ENCODE measurements around the gene GPR15LG. TPM values are rescaled to one million over a fixed set of nuclear protein-coding genes. Genes with fewer than 3 reads are reported as not detected.

Gene GPR15LG
- total and polyA plus RNA-seq, 4 donors, result 0.59 to 1.0 TPM; not detected in 2

- Histone ChIP-seq H3K27ac (ENCODE audit: low read depth in 1 of 2, low read length in 2 of 2) (no peak overlapping the region), H3K36me3 (ENCODE audit: control insufficient read depth in 1 of 2, insufficient read depth in 2 of 2, low read length in 1 of 2) (no peaks in the 10 kb centered on the region), H3K9me3 (ENCODE audit: control insufficient read depth, low read length) (no peaks in the 10 kb centered on the region), H3K4me3 (ENCODE audit: low read length in 2 of 2) (no peak overlapping the region), H3K4me1 (ENCODE audit: control insufficient read depth in 1 of 2, insufficient read depth in 2 of 2, low read length in 2 of 2) (no peaks in the 10 kb centered on the region), H3K27me3 (ENCODE audit: control insufficient read depth in 1 of 2, insufficient read depth in 2 of 2, low read length in 1 of 2) (no peaks in the 10 kb centered on the region)
- ATAC-seq (ENCODE audit: low FRiP score) (no peak), DNase-seq (peak in 1 of 2 donors; percentile 60)
- intact Hi-C loops (cut with DNase I), result no loop called here
- 85 to 90% methylated on average over 11 of the region's 11 CpGs for WGBS, 2 donors
Observed at GRCh38 chr10:84201682-84202081, 28.1 kb downstream of the GPR15LG start.

- Histone ChIP-seq H3K9me3 (ENCODE audit: control insufficient read depth, low read length) (no peaks in the 10 kb centered on the region), H3K27ac (ENCODE audit: low read depth in 1 of 2, low read length in 2 of 2) (no peak overlapping the region), H3K27me3 (ENCODE audit: control insufficient read depth in 1 of 2, insufficient read depth in 2 of 2, low read length in 1 of 2) (no peaks in the 10 kb centered on the region), H3K4me1 (ENCODE audit: control insufficient read depth in 1 of 2, insufficient read depth in 2 of 2, low read length in 2 of 2) (no peaks in the 10 kb centered on the region), H3K4me3 (ENCODE audit: low read length in 2 of 2) (no peak overlapping the region), H3K36me3 (ENCODE audit: control insufficient read depth in 1 of 2, insufficient read depth in 2 of 2, low read length in 1 of 2) (no peaks in the 10 kb centered on the region)
- ATAC-seq (ENCODE audit: low FRiP score) (no peak), DNase-seq (no peak)
- intact Hi-C loops (cut with DNase I), result no loop called here
- 85 to 88% methylated on average over 5 of the region's 5 CpGs for WGBS, 2 donors
Observed at GRCh38 chr10:84202349-84202748, 28.7 kb downstream of the GPR15LG start.

DNA sequence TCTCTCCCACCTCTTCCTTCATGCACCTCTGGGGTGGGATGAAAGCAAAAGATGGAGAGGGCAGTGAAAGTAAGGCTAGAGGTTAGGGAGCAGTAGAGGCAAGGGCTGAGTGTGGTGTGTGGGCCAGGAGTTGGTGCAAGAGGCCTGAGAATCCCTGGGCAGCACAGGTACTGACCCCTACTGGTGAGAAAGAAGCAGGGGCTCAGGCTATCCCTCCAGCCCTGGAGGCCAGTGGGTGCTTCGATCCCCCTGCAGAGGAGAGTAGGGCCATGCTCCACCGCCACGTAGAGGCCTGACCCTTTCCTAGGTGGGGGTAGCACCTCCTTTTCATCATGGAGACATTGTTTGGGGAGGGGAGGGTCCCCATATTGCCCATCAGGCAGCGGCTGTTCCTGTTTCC, 30.5 kb downstream of the GPR15LG start:
- H3K27me3 ChIP-seq (ENCODE audit: control insufficient read depth in 1 of 2, insufficient read depth in 2 of 2, low read length in 1 of 2), result no peaks in the 10 kb centered on the region
- peak; percentile 6 for ATAC-seq (ENCODE audit: low FRiP score)
- no peaks in the 10 kb centered on the region for H3K36me3 ChIP-seq (ENCODE audit: control insufficient read depth in 1 of 2, insufficient read depth in 2 of 2, low read length in 1 of 2)
- no peaks in the 10 kb centered on the region for H3K4me1 ChIP-seq (ENCODE audit: control insufficient read depth in 1 of 2, insufficient read depth in 2 of 2, low read length in 2 of 2)
- no peak overlapping the region for H3K27ac ChIP-seq (ENCODE audit: low read depth in 1 of 2, low read length in 2 of 2)
- no peak overlapping the region for H3K4me3 ChIP-seq (ENCODE audit: low read length in 2 of 2)
- H3K9me3 ChIP-seq (ENCODE audit: control insufficient read depth, low read length), result no peaks in the 10 kb centered on the region
- intact Hi-C loops (cut with DNase I), result no loop called here
- DNase-seq, result no peak
- 86 to 90% methylated on average over 4 of the region's 4 CpGs for WGBS, 2 donors

- no peaks in the 10 kb centered on the region for H3K27me3 ChIP-seq (ENCODE audit: control insufficient read depth in 1 of 2, insufficient read depth in 2 of 2, low read length in 1 of 2)
- DNase-seq (no peak), ATAC-seq (ENCODE audit: low FRiP score) (no peak)
- H3K4me1 ChIP-seq (ENCODE audit: control insufficient read depth in 1 of 2, insufficient read depth in 2 of 2, low read length in 2 of 2), result no peaks in the 10 kb centered on the region
- intact Hi-C loops (cut with DNase I), result no loop called here
- no peaks in the 10 kb centered on the region for H3K9me3 ChIP-seq (ENCODE audit: control insufficient read depth, low read length)
- no peak overlapping the region for H3K4me3 ChIP-seq (ENCODE audit: low read length in 2 of 2)
- H3K36me3 ChIP-seq (ENCODE audit: control insufficient read depth in 1 of 2, insufficient read depth in 2 of 2, low read length in 1 of 2), result no peaks in the 10 kb centered on the region
- no peak overlapping the region for H3K27ac ChIP-seq (ENCODE audit: low read depth in 1 of 2, low read length in 2 of 2)
- WGBS, 2 donors, result 90 to 91% methylated on average over 4 of the region's 4 CpGs
Observed at GRCh38 chr10:84204610-84205009, 31.0 kb downstream of the GPR15LG start.

- H3K9me3 ChIP-seq (ENCODE audit: control insufficient read depth, low read length), result no peaks in the 10 kb centered on the region
- no peaks in the 10 kb centered on the region for H3K36me3 ChIP-seq (ENCODE audit: control insufficient read depth in 1 of 2, insufficient read depth in 2 of 2, low read length in 1 of 2)
- DNase-seq, result no peak
- no peak overlapping the region for H3K4me3 ChIP-seq (ENCODE audit: low read length in 2 of 2)
- WGBS, 2 donors, result 32 to 37% methylated on average over 8 of the region's 8 CpGs
- intact Hi-C loops (cut with DNase I), result no loop called here
- no peaks in the 10 kb centered on the region for H3K27me3 ChIP-seq (ENCODE audit: control insufficient read depth in 1 of 2, insufficient read depth in 2 of 2, low read length in 1 of 2)
- ATAC-seq (ENCODE audit: low FRiP score), result no peak
- no peak overlapping the region for H3K27ac ChIP-seq (ENCODE audit: low read depth in 1 of 2, low read length in 2 of 2)
- H3K4me1 ChIP-seq (ENCODE audit: control insufficient read depth in 1 of 2, insufficient read depth in 2 of 2, low read length in 2 of 2), result no peaks in the 10 kb centered on the region
Observed at GRCh38 chr10:84205049-84205852, 31.6 kb downstream of the GPR15LG start.

GRCh38 chr10:84205853-84206525, 32.4 kb downstream of the GPR15LG start:
- no peaks in the 10 kb centered on the region for H3K36me3 ChIP-seq (ENCODE audit: control insufficient read depth in 1 of 2, insufficient read depth in 2 of 2, low read length in 1 of 2)
- no peak overlapping the region for H3K4me3 ChIP-seq (ENCODE audit: low read length in 2 of 2)
- intact Hi-C loops (cut with DNase I), result no loop called here
- WGBS, 2 donors, result 69 to 71% methylated on average over 6 of the region's 6 CpGs
- ATAC-seq (ENCODE audit: low FRiP score) (no peak), DNase-seq (no peak)
- no peaks in the 10 kb centered on the region for H3K4me1 ChIP-seq (ENCODE audit: control insufficient read depth in 1 of 2, insufficient read depth in 2 of 2, low read length in 2 of 2)
- H3K27ac ChIP-seq (ENCODE audit: low read depth in 1 of 2, low read length in 2 of 2), result no peak overlapping the region
- H3K27me3 ChIP-seq (ENCODE audit: control insufficient read depth in 1 of 2, insufficient read depth in 2 of 2, low read length in 1 of 2), result no peaks in the 10 kb centered on the region
- no peaks in the 10 kb centered on the region for H3K9me3 ChIP-seq (ENCODE audit: control insufficient read depth, low read length)

GRCh38 chr10:84208023-84208422, 34.4 kb downstream of the GPR15LG start:
- ATAC-seq (ENCODE audit: low FRiP score), result no peak
- DNase-seq, result peak in 1 of 2 donors; percentile 26
- no peak overlapping the region for H3K4me3 ChIP-seq (ENCODE audit: low read length in 2 of 2)
- H3K27ac ChIP-seq (ENCODE audit: low read depth in 1 of 2, low read length in 2 of 2), result no peak overlapping the region
- no peaks in the 10 kb centered on the region for H3K27me3 ChIP-seq (ENCODE audit: control insufficient read depth in 1 of 2, insufficient read depth in 2 of 2, low read length in 1 of 2)
- intact Hi-C loops (cut with DNase I), result no loop called here
- H3K4me1 ChIP-seq (ENCODE audit: control insufficient read depth in 1 of 2, insufficient read depth in 2 of 2, low read length in 2 of 2), result no peaks in the 10 kb centered on the region
- H3K9me3 ChIP-seq (ENCODE audit: control insufficient read depth, low read length), result no peaks in the 10 kb centered on the region
- no peaks in the 10 kb centered on the region for H3K36me3 ChIP-seq (ENCODE audit: control insufficient read depth in 1 of 2, insufficient read depth in 2 of 2, low read length in 1 of 2)
- WGBS, 2 donors, result 86% methylated on average over 10 of the region's 10 CpGs

DNA sequence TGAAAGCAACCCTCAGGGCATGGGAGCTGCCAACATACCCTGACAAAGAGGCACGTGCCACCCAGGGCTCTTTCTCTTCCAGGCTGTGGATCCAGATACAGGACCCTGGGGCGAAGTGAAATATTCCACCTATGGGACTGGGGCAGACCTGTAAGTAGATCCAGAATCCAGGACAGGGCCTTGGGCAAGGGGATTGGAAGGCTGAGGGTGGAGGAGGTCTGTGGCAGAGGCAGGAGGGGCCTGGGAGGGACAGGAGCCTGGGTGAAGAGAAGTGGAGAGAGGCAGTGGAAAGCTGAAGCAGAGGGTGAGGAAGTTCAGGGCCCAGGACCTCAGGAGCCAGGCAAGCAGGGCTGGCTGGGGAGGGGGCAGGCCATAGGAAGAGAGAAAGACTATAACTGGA, 38.0 kb downstream of the GPR15LG start:
- Histone ChIP-seq H3K27ac (ENCODE audit: low read depth in 1 of 2, low read length in 2 of 2) (no peak overlapping the region), H3K36me3 (ENCODE audit: control insufficient read depth in 1 of 2, insufficient read depth in 2 of 2, low read length in 1 of 2) (no peaks in the 10 kb centered on the region), H3K9me3 (ENCODE audit: control insufficient read depth, low read length) (no peaks in the 10 kb centered on the region), H3K27me3 (ENCODE audit: control insufficient read depth in 1 of 2, insufficient read depth in 2 of 2, low read length in 1 of 2) (no peaks in the 10 kb centered on the region), H3K4me3 (ENCODE audit: low read length in 2 of 2) (no peak overlapping the region), H3K4me1 (ENCODE audit: control insufficient read depth in 1 of 2, insufficient read depth in 2 of 2, low read length in 2 of 2) (no peaks in the 10 kb centered on the region)
- ATAC-seq (ENCODE audit: low FRiP score), result no peak
- 81 to 85% methylated on average over 2 of the region's 2 CpGs for WGBS, 2 donors
- peak in 1 of 2 donors; percentile 39 for DNase-seq
- intact Hi-C loops (cut with DNase I), result no loop called here

GRCh38 chr10:84212014-84212413, 38.4 kb downstream of the GPR15LG start:
- Histone ChIP-seq H3K36me3 (ENCODE audit: control insufficient read depth in 1 of 2, insufficient read depth in 2 of 2, low read length in 1 of 2) (no peaks in the 10 kb centered on the region), H3K27me3 (ENCODE audit: control insufficient read depth in 1 of 2, insufficient read depth in 2 of 2, low read length in 1 of 2) (no peaks in the 10 kb centered on the region), H3K4me3 (ENCODE audit: low read length in 2 of 2) (no peak overlapping the region), H3K4me1 (ENCODE audit: control insufficient read depth in 1 of 2, insufficient read depth in 2 of 2, low read length in 2 of 2) (no peaks in the 10 kb centered on the region), H3K9me3 (ENCODE audit: control insufficient read depth, low read length) (no peaks in the 10 kb centered on the region), H3K27ac (ENCODE audit: low read depth in 1 of 2, low read length in 2 of 2) (no peak overlapping the region)
- ATAC-seq (ENCODE audit: low FRiP score) (no peak), DNase-seq (no peak)
- intact Hi-C loops (cut with DNase I), result no loop called here
- WGBS, 2 donors, result 79 to 80% methylated on average over 5 of the region's 5 CpGs
